ENCODE data around the gene ATP4B. TPM values are rescaled to one million over a fixed set of nuclear protein-coding genes. Genes with fewer than 3 reads are reported as not detected.

The ATP4B gene
- polyA plus RNA-seq, 1 of the 3 experiments (the other 2 are of a cell fraction): not detected

DNA sequence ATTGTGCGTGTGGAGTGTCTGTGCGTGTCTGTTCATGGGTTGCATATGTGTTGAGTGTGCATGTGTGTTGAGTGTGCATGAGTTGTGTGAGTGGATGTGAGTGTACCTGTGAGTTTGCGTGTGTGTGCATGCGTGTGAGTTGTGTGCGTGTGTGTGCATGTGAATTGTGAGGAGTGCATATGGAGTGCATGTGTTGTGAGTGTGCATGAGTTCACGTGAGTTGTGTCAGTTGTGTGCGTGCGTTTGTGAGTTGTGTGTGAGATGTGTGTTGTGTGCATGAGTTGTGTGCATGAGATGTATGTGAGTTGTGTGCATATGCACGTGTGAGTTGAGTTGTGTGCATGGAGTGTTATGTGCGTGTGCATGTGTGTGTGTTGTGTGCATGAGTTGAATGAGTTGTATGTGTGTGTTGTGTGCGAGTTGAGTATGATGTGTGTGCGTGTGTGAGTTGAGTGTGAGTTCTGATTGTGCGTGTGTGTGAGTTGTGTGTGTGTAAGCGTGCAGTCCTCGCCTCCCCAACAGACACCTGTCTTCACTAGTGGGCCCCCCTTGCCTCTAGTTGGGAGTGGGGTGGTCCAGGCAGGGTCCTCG lies 44.1 kb downstream of the ATP4B start:
- TF ChIP-seq POLR2AphosphoS5 (IDR thresholded peaks at IDR 0.05; ENCODE audit: low read depth, low read length): no peak
- TF ChIP-seq, protein P1, sequence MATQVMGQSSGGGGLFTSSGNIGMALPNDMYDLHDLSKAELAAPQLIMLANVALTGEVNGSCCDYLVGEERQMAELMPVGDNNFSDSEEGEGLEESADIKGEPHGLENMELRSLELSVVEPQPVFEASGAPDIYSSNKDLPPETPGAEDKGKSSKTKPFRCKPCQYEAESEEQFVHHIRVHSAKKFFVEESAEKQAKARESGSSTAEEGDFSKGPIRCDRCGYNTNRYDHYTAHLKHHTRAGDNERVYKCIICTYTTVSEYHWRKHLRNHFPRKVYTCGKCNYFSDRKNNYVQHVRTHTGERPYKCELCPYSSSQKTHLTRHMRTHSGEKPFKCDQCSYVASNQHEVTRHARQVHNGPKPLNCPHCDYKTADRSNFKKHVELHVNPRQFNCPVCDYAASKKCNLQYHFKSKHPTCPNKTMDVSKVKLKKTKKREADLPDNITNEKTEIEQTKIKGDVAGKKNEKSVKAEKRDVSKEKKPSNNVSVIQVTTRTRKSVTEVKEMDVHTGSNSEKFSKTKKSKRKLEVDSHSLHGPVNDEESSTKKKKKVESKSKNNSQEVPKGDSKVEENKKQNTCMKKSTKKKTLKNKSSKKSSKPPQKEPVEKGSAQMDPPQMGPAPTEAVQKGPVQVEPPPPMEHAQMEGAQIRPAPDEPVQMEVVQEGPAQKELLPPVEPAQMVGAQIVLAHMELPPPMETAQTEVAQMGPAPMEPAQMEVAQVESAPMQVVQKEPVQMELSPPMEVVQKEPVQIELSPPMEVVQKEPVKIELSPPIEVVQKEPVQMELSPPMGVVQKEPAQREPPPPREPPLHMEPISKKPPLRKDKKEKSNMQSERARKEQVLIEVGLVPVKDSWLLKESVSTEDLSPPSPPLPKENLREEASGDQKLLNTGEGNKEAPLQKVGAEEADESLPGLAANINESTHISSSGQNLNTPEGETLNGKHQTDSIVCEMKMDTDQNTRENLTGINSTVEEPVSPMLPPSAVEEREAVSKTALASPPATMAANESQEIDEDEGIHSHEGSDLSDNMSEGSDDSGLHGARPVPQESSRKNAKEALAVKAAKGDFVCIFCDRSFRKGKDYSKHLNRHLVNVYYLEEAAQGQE (IDR thresholded peaks at IDR 0.05; ENCODE audit: low read depth, low read length): no peak
- TF ChIP-seq, protein P2, sequence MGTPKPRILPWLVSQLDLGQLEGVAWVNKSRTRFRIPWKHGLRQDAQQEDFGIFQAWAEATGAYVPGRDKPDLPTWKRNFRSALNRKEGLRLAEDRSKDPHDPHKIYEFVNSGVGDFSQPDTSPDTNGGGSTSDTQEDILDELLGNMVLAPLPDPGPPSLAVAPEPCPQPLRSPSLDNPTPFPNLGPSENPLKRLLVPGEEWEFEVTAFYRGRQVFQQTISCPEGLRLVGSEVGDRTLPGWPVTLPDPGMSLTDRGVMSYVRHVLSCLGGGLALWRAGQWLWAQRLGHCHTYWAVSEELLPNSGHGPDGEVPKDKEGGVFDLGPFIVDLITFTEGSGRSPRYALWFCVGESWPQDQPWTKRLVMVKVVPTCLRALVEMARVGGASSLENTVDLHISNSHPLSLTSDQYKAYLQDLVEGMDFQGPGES (IDR thresholded peaks at IDR 0.05; ENCODE audit: low read depth, low read length): no peak
- no peak for TF ChIP-seq GATA2 (CRISPR knock-in tag; IDR thresholded peaks at IDR 0.05)
- TF ChIP-seq TAF1 (IDR thresholded peaks at IDR 0.05; ENCODE audit: borderline replicate concordance, low read depth, low read length): no peak
- TF ChIP-seq FOXM1 (IDR thresholded peaks at IDR 0.05; ENCODE audit: low read depth): no peak
- no peak for TF ChIP-seq RAD21 (IDR thresholded peaks at IDR 0.05; ENCODE audit: low read length)
- TF ChIP-seq FOSL2 (IDR thresholded peaks at IDR 0.05; ENCODE audit: borderline replicate concordance, low read depth): no peak
- TF ChIP-seq, protein P3, sequence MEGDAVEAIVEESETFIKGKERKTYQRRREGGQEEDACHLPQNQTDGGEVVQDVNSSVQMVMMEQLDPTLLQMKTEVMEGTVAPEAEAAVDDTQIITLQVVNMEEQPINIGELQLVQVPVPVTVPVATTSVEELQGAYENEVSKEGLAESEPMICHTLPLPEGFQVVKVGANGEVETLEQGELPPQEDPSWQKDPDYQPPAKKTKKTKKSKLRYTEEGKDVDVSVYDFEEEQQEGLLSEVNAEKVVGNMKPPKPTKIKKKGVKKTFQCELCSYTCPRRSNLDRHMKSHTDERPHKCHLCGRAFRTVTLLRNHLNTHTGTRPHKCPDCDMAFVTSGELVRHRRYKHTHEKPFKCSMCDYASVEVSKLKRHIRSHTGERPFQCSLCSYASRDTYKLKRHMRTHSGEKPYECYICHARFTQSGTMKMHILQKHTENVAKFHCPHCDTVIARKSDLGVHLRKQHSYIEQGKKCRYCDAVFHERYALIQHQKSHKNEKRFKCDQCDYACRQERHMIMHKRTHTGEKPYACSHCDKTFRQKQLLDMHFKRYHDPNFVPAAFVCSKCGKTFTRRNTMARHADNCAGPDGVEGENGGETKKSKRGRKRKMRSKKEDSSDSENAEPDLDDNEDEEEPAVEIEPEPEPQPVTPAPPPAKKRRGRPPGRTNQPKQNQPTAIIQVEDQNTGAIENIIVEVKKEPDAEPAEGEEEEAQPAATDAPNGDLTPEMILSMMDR (IDR thresholded peaks at IDR 0.05): no peak
- TF ChIP-seq, protein P4, sequence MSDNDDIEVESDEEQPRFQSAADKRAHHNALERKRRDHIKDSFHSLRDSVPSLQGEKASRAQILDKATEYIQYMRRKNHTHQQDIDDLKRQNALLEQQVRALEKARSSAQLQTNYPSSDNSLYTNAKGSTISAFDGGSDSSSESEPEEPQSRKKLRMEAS (IDR thresholded peaks at IDR 0.05; ENCODE audit: low read depth): no peak
- no peak for TF ChIP-seq NFIC (IDR thresholded peaks at IDR 0.05; ENCODE audit: borderline replicate concordance)
- TF ChIP-seq, protein P5, sequence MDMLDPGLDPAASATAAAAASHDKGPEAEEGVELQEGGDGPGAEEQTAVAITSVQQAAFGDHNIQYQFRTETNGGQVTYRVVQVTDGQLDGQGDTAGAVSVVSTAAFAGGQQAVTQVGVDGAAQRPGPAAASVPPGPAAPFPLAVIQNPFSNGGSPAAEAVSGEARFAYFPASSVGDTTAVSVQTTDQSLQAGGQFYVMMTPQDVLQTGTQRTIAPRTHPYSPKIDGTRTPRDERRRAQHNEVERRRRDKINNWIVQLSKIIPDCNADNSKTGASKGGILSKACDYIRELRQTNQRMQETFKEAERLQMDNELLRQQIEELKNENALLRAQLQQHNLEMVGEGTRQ (IDR thresholded peaks at IDR 0.05; ENCODE audit: borderline replicate concordance, low read depth, low read length): no peak
- WGBS (ENCODE audit: low lambda C conversion rate): 98% methylated on average over 15 of the region's 16 CpGs
- Histone ChIP-seq H3K36me3 (replicated peaks in 1 of 2; ENCODE audit: control insufficient read depth in 1 of 2, insufficient read depth in 2 of 2, low read length in 1 of 2) (peaks cover 6 to 12% of the 10 kb centered on the region in 2 experiments), H2AFZ (ENCODE audit: low read depth) (no peak overlapping the region), H3K9ac (no peak overlapping the region), H3K79me2 (ENCODE audit: insufficient read depth) (peaks cover 92% of the 10 kb centered on the region), H3K9me2 (no peaks in the 10 kb centered on the region), H3K27ac (ENCODE audit: low read depth in 2 of 2, low read length in 1 of 2) (no peak overlapping the region), H3K4me3 (ENCODE audit: low read depth in 2 of 2, low read length in 1 of 2) (no peak overlapping the region), H3K9me3 (no peaks in the 10 kb centered on the region), H3K4me2 (no peak overlapping the region), H4K20me1 (ENCODE audit: insufficient read depth) (peaks cover 73% of the 10 kb centered on the region), H3F3A (replicated peaks; ENCODE audit: insufficient read depth) (no peaks in the 10 kb centered on the region), H3K4me1 (ENCODE audit: control insufficient read depth in 1 of 2, insufficient read depth in 2 of 2, low read depth in 1 of 2, low read length in 1 of 2) (peaks cover 0 to 3% of the 10 kb centered on the region in 2 experiments; a peak in 1 of 4 replicates), H3K27me3 (ENCODE audit: insufficient read depth) (no peaks in the 10 kb centered on the region)
- ChIA-PET POLR2A (no interaction called here), CTCF (no interaction called here)
- no peak for DNase-seq
